Caco-2 (cell line): ENCODE results near the gene RERE. TPM values are rescaled to one million over a fixed set of nuclear protein-coding genes. Genes with fewer than 3 reads are reported as not detected.

Experiments used
- BruUV-seq: library from RNA; stranded (reverse); fragments of 400-500 nt; replicated peaks from 2 replicates; lab custom pipeline; 2021; lab: Mats Ljungman, UMichigan
- CTCF ChIA-PET: fragments of 300-600 bp; sonication (Branson Sonifier 250); formaldehyde crosslinking; loops from one replicate; lab custom pipeline; 2022; ENCODE audit warnings: antibody characterized with exemption; lab: Charles Lee
- POLR2A ChIA-PET: fragments of 300-600 bp; sonication (Branson Sonifier 250); formaldehyde crosslinking; loops from one replicate; lab custom pipeline; 2022; ENCODE audit warnings: antibody characterized with exemption; lab: Charles Lee
- DNase-seq, 2 experiments: peaks; one replicate each; pipeline versions ENCODE4 v3.0.0 to v3.0.0-alpha.2; 2020 to 2022
- H3K27me3 ChIP-seq: replicated peaks from 2 replicates; pipeline ENCODE4 v1.6.0; 2011; ENCODE audit warnings: low read length; ENCODE audit not compliant: control insufficient read depth, insufficient read depth
- H3K36me3 ChIP-seq: 2 replicates; pipeline ENCODE4 v1.5.1; 2011; ENCODE audit warnings: low read length; ENCODE audit not compliant: control insufficient read depth, insufficient read depth
- H3K4me1 ChIP-seq: fragments of 250-450 bp; sonication (Bioruptor Pico); 2 replicates; pipeline ENCODE4 v1.5.1; 2020; ENCODE audit warnings: mild to moderate bottlenecking
- H3K4me3 ChIP-seq: 2 replicates; pipeline ENCODE4 v1.5.1; 2011; ENCODE audit warnings: low read depth, mild to moderate bottlenecking, control low read depth, low read length
- H3K9me3 ChIP-seq: fragments of 250-450 bp; sonication (Bioruptor Pico); 2 replicates; pipeline ENCODE4 v1.5.1; 2020; ENCODE audit warnings: mild to moderate bottlenecking, moderate library complexity
- H3K27ac Mint-ChIP-seq: one replicate; pipeline ENCODE4 v1.8.0; 2022; ENCODE audit warnings: mixed read lengths; ENCODE audit not compliant: unreplicated experiment
- H3K27me3 Mint-ChIP-seq: one replicate; pipeline ENCODE4 v1.8.0; 2022; ENCODE audit warnings: mixed read lengths; ENCODE audit not compliant: insufficient read depth, unreplicated experiment
- H3K36me3 Mint-ChIP-seq: one replicate; pipeline ENCODE4 v1.8.0; 2022; ENCODE audit warnings: mild to moderate bottlenecking, mixed read lengths; ENCODE audit not compliant: insufficient read depth, unreplicated experiment
- H3K4me1 Mint-ChIP-seq: one replicate; pipeline ENCODE4 v1.8.0; 2022; ENCODE audit warnings: low read depth, mixed read lengths; ENCODE audit not compliant: unreplicated experiment
- H3K4me3 Mint-ChIP-seq: one replicate; pipeline ENCODE4 v1.8.0; 2022; ENCODE audit warnings: mild to moderate bottlenecking, moderate library complexity, mixed read lengths; ENCODE audit not compliant: unreplicated experiment
- H3K9me3 Mint-ChIP-seq: one replicate; pipeline ENCODE4 v1.8.0; 2022; ENCODE audit warnings: mixed read lengths; ENCODE audit not compliant: unreplicated experiment
- CTCF ChIP-seq, 2 experiments: fragments of 200-600 bp in 1 of 2; IDR thresholded peaks; 1 replicate in 1 of 2; 2 replicates in 1 of 2; pipeline versions ENCODE4 v1.5.1 to v1.8.0; 2011 to 2022; ENCODE audit warnings: antibody characterized with exemption in 1 of 2, control low read depth in 1 of 2, inconsistent platforms in 1 of 2, low read depth in 1 of 2, low read length in 1 of 2, mild to moderate bottlenecking in 1 of 2, moderate library complexity in 1 of 2; ENCODE audit not compliant: insufficient read depth in 1 of 2, severe bottlenecking in 1 of 2, unreplicated experiment in 1 of 2
- intact Hi-C: fragments of 100-400 bp; cut with micrococcal nuclease; formaldehyde crosslinking; loops from one replicate; pipeline ENCODE4 v1.10.0; 2022; ENCODE audit not compliant: unreplicated experiment
- total RNA-seq: library from RNA; stranded (reverse); gene quantifications from 2 replicates; pipeline ENCODE4 v1.2.3, GENCODE V29; 2022

RERE gene
- total RNA-seq, 1 experiment from 2014 or later = 85.2 TPM

DNA sequence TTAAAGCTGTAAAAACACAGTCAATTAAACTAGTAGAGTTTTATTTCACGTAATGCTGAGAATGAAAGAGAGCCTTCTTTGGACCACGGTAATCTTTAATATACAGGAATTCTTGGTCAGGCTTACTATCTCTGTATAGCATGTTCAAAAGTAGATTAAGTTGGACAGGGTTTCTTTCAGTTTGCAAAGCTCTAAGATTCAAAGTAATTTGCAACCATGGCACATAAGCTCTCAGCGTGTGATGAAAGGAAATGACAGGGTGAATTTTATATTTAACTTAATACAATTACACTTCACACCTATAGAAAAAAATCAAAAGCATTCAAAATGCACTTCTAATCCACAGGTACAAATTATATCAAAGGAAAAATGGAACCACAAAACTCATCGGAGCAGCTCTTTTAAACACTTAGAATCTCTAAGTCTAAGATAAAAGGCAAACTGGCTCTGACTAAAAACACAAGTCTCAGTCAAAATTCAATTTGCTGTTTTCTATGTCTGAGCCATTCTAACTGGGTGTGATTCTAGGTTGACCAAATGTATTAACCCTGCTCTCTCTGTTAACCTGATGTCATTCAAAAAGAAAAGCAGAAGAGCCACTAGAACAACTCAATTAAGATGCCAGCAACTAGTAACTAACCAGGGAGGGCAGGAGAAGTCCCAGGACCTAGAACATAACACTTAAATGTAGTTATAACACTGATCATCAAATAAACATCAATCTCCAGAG lies 147.7 kb downstream of the RERE start:
- POLR2A ChIA-PET = interaction anchor here (0.6 kb wide), 1 partner anchor 401 kb away, joined by 4 read pairs; no protein-coding TSS in a partner anchor
- no peak overlapping the region for H3K4me3 ChIP-seq
- no peaks in the 10 kb centered on the region for H3K36me3 ChIP-seq
- peak overlapping the region; percentile 36 for H3K4me3 Mint-ChIP-seq
- DNase-seq = no peak
- peaks cover 18% of the 10 kb centered on the region for H3K4me1 Mint-ChIP-seq
- no TSS peak for BruUV-seq
- peaks cover 16% of the 10 kb centered on the region for H3K36me3 Mint-ChIP-seq
- H3K9me3 ChIP-seq = no peaks in the 10 kb centered on the region
- no peaks in the 10 kb centered on the region for H3K9me3 Mint-ChIP-seq
- H3K27ac Mint-ChIP-seq = peak overlapping the region; percentile 33
- H3K27me3 Mint-ChIP-seq = no peaks in the 10 kb centered on the region
- no peak for TF ChIP-seq CTCF (IDR thresholded peaks at IDR 0.05; ENCODE audit: insufficient read depth in 1 of 2, low read depth in 1 of 2, low read length in 1 of 2, severe bottlenecking in 1 of 2, unreplicated experiment in 1 of 2)
- CTCF ChIA-PET = interaction anchor here (0.6 to 1.8 kb wide), 5 partner anchors 26 to 179 kb away, joined by 3 to 5 read pairs (median 5); no protein-coding TSS in a partner anchor
- intact Hi-C loops = loop anchor here (5.0 kb wide), 2 partner anchors 38 to 42 kb away; no protein-coding TSS in a partner anchor
- H3K4me1 ChIP-seq = peaks cover 37% of the 10 kb centered on the region
- no peaks in the 10 kb centered on the region for H3K27me3 ChIP-seq

DNA sequence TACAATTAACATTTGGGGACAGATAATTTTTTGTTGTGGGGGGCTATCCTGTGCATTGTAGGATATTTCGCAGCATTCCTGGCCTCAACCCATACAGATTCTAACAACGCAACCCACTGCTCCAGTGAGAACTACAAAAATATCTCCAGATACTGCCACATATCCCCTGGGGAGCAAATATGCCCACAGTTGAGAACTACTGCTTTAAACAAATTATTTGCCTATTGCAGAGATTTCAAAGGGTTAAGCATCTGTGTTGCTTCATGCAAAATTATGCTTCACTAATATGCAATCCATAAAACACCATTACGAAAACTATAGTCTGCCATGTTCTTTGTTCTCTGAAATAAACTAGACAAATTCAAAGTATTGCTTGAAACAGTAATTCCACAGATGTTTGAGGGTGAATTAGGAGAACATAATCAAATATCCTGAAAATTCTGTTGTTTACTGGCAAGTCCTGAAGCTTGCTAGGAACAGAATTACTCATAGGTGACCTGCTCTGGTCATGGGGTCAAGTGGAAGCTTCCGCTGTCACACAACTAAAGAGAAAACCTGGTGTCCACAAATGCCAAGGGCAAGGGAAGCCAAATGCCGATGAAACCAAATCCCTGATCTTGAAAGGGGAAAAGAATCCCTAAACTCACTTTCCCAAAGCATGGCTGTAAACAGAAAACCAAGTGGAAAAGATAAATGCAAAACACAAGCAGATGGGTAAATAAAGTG lies 149.4 kb downstream of the RERE start:
- Mint-ChIP-seq H3K27me3 (no peaks in the 10 kb centered on the region), H3K9me3 (no peaks in the 10 kb centered on the region), H3K27ac (no peak overlapping the region), H3K4me1 (peaks cover 12% of the 10 kb centered on the region), H3K36me3 (peaks cover 16% of the 10 kb centered on the region), H3K4me3 (no peak overlapping the region)
- ChIA-PET CTCF (no interaction called here), POLR2A (no interaction called here)
- no peak for DNase-seq
- Histone ChIP-seq H3K9me3 (no peaks in the 10 kb centered on the region), H3K4me1 (peaks cover 29% of the 10 kb centered on the region), H3K4me3 (no peak overlapping the region), H3K36me3 (no peaks in the 10 kb centered on the region), H3K27me3 (no peaks in the 10 kb centered on the region)
- no peak for TF ChIP-seq CTCF (IDR thresholded peaks at IDR 0.05; ENCODE audit: insufficient read depth in 1 of 2, low read depth in 1 of 2, low read length in 1 of 2, severe bottlenecking in 1 of 2, unreplicated experiment in 1 of 2)
- intact Hi-C loops = no loop called here
- no TSS peak for BruUV-seq

DNA sequence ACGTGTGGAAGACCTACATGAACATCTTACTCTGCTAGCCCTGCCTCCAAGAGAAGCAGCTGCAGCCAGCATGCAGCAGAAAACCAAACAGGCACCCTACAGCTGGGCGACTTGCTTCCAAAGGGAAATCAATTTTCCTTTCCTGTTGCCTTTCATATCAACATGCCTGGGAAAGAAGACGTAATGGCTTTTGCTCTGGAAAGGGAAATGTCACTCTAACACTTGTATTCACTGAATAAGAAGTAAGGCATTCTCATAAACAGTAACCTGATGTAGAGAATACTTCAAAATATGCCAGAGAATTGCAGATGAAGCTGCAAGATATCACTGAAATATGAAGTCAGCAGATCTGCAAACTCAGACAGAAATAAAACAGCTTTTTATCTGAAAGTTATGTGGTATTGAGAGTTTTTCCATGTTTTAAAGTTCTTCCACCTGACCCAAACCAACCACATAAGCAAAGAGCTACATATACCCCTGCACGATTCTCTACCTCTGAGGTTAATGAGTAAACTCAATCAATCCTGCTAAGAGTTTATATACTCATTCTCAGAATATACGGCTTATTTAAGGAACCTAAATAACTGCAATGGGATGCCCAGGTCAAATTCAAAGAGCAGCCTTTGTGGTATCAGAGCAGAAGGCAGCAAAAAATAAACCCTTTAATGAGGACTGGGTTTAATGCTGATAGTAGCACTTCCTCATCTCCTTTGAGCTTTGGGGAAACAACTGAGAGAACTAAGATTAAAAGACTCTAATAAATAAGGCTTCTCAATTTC lies 150.9 kb downstream of the RERE start:
- no peak for TF ChIP-seq CTCF (IDR thresholded peaks at IDR 0.05; ENCODE audit: insufficient read depth in 1 of 2, low read depth in 1 of 2, low read length in 1 of 2, severe bottlenecking in 1 of 2, unreplicated experiment in 1 of 2)
- Mint-ChIP-seq H3K9me3 (no peaks in the 10 kb centered on the region), H3K36me3 (peaks cover 16% of the 10 kb centered on the region), H3K27me3 (no peaks in the 10 kb centered on the region), H3K27ac (no peak overlapping the region), H3K4me1 (peaks cover 12% of the 10 kb centered on the region), H3K4me3 (no peak overlapping the region)
- intact Hi-C loops = no loop called here
- ChIA-PET POLR2A (no interaction called here), CTCF (no interaction called here)
- BruUV-seq = no TSS peak
- DNase-seq = no peak
- H3K27me3 ChIP-seq = no peaks in the 10 kb centered on the region
- no peaks in the 10 kb centered on the region for H3K9me3 ChIP-seq
- H3K36me3 ChIP-seq = no peaks in the 10 kb centered on the region
- H3K4me1 ChIP-seq = peaks cover 35% of the 10 kb centered on the region
- H3K4me3 ChIP-seq = no peak overlapping the region
